Skeletal muscle satellite cell (primary cell): ENCODE measurements around the gene DUOXA2.

Experiments
- H3K27me3 ChIP-seq: 2 replicates; pipeline ENCODE4 v1.7.0; 2013; ENCODE audit warnings: low read length; ENCODE audit not compliant: control insufficient read depth, insufficient read depth
- H3K36me3 ChIP-seq: 2 replicates; pipeline ENCODE4 v1.7.0; 2013; ENCODE audit warnings: mild to moderate bottlenecking, control low read depth, low read length; ENCODE audit not compliant: insufficient read depth
- H3K4me1 ChIP-seq: 2 replicates; pipeline ENCODE4 v1.7.0; 2013; ENCODE audit warnings: low read length; ENCODE audit not compliant: control insufficient read depth, insufficient read depth
- H3K4me2 ChIP-seq: 2 replicates; pipeline ENCODE4 v1.7.0; 2013; ENCODE audit warnings: mild to moderate bottlenecking, low read length
- H3K4me3 ChIP-seq: 2 replicates; pipeline ENCODE4 v1.7.0; 2013; ENCODE audit warnings: low read length
- H3K9ac ChIP-seq: 2 replicates; pipeline ENCODE4 v1.7.0; 2013; ENCODE audit warnings: mild to moderate bottlenecking, low read depth, low read length, moderate library complexity
- H3K9me3 ChIP-seq: replicated peaks from 2 replicates; pipeline ENCODE4 v1.7.0; 2013; ENCODE audit warnings: mild to moderate bottlenecking, control low read depth, low read length

Gene DUOXA2

DNA sequence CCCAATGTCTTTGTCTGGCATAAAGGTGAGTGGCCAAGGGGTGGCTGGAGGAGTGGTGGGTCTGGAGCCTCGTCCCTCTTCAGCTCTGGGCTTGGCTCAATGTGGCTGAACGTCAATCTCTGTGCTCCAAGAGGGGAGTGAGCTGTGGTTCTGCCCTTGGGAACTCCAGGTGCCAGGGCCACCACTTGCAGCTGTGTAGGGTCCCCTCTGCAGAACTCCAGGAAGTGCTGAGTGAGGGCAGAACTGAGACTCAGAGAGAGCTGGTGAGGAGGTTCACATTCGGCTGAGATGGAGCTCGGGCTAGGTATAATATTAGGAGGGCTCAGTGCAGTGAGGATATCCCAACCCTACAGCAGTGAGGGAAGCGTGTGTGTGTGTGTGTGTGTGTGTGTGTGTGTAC is 27.3 kb downstream of the DUOXA2 start:
- Histone ChIP-seq H3K4me1 (no peaks in the 10 kb centered on the region), H3K4me2 (no peak overlapping the region), H3K9ac (no peak overlapping the region), H3K36me3 (no peaks in the 10 kb centered on the region), H3K27me3 (peaks cover 20% of the 10 kb centered on the region), H3K4me3 (no peak overlapping the region), H3K9me3 (no peaks in the 10 kb centered on the region)

DNA sequence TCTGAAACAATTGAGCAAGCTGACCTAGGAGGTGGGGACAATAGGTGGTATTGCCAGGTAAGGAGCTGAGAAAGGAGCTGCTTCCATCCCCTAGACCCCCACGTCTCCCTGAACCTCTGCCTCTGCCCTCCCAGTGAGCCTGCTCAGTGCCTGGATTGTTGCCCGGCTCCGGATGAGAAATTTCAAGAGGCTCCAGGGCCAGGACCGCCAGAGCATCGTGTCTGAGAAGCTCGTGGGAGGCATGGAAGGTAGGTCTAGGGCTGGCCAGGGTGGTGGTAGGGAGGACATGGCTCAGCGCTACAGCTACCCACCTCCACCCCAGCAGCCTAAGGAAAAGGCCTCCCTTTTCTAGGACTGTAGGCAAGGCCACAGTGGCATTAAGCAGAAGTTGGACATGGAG is 28.9 kb downstream of the DUOXA2 start:
- Histone ChIP-seq H3K36me3 (no peaks in the 10 kb centered on the region), H3K9me3 (no peaks in the 10 kb centered on the region), H3K4me1 (peaks cover 2% of the 10 kb centered on the region), H3K4me3 (no peak overlapping the region), H3K9ac (no peak overlapping the region), H3K4me2 (no peak overlapping the region), H3K27me3 (peaks cover 9% of the 10 kb centered on the region)

DNA sequence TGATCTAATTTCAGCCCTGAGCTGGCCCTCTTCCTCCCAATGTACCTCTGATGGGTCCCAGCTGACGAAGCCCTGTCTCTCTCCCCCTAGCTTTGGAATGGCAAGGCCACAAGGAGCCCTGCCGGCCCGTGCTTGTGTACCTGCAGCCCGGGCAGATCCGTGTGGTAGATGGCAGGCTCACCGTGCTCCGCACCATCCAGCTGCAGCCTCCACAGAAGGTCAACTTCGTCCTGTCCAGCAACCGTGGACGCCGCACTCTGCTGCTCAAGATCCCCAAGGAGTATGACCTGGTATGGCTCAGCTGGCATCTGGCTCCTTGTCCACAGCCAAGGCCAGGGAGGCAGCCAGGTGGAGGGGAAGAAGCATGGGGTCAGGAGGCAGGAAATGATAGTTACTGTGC is 29.8 kb downstream of the DUOXA2 start:
- Histone ChIP-seq H3K27me3 (peaks cover 3% of the 10 kb centered on the region), H3K9ac (no peak overlapping the region), H3K4me2 (no peak overlapping the region), H3K36me3 (no peaks in the 10 kb centered on the region), H3K9me3 (no peaks in the 10 kb centered on the region), H3K4me1 (peaks cover 11% of the 10 kb centered on the region), H3K4me3 (no peak overlapping the region)

DNA sequence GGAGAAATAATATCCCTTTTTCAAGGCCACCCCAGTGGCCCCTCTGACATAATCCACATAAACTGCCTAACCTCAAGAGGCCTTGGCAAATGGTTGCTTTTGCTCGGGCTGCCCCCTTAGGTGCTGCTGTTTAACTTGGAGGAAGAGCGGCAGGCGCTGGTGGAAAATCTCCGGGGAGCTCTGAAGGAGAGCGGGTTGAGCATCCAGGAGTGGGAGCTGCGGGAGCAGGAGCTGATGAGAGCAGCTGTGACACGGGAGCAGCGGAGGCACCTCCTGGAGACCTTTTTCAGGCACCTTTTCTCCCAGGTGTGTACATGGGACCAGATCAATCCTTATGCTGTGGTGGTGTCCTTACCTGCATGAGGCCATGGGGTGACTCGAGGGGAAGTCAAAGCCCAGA is 30.6 kb downstream of the DUOXA2 start:
- Histone ChIP-seq H3K4me3 (no peak overlapping the region), H3K36me3 (no peaks in the 10 kb centered on the region), H3K9ac (no peak overlapping the region), H3K27me3 (no peaks in the 10 kb centered on the region), H3K4me1 (peaks cover 13% of the 10 kb centered on the region), H3K4me2 (no peak overlapping the region), H3K9me3 (no peaks in the 10 kb centered on the region)

DNA sequence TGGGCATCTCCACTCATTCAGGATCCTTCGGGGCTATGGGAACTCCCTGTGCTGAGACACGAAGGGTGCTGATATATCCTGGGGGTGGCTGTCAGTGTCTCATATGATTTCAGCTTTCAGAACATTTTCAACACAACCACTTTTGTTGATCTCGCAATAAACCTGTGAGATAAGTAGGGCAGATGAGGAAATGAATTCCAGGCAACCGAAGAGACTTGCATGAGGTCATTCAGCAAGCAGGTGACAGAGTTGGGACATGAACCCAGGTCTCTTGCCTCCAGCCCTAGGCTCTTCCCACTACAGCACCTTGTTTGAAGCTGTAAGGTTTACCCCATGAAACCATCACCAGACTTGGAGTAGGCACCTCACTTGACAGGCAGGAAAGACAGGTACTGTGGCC is 32.3 kb downstream of the DUOXA2 start:
- Histone ChIP-seq H3K9me3 (no peaks in the 10 kb centered on the region), H3K9ac (no peak overlapping the region), H3K4me1 (peaks cover 13% of the 10 kb centered on the region), H3K4me2 (no peak overlapping the region), H3K27me3 (no peaks in the 10 kb centered on the region), H3K4me3 (no peak overlapping the region), H3K36me3 (no peaks in the 10 kb centered on the region)

DNA sequence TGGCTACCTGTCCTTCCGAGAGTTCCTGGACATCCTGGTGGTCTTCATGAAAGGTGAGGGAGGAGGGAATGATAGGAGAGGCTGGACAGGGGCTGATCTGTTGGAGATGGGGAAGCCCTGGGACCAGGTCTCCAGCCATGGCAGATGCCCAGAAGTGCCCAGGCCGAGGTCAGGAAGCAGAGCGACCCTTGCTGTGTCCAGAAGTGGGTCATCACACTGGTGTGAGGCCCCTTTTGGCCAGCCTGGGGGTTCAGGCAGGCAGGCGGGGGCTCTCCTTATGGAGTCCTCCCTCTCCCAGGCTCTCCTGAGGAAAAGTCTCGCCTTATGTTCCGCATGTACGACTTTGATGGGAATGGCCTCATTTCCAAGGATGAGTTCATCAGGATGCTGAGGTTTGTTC is 33.5 kb downstream of the DUOXA2 start:
- Histone ChIP-seq H3K27me3 (no peaks in the 10 kb centered on the region), H3K36me3 (no peaks in the 10 kb centered on the region), H3K9me3 (no peaks in the 10 kb centered on the region), H3K4me2 (no peak overlapping the region), H3K4me3 (no peak overlapping the region), H3K9ac (no peak overlapping the region), H3K4me1 (peaks cover 13% of the 10 kb centered on the region)

GRCh38 chr15:45148076-45149059 is 34.2 kb downstream of the DUOXA2 start:
- Histone ChIP-seq H3K36me3 (no peaks in the 10 kb centered on the region), H3K4me2 (no peak overlapping the region), H3K27me3 (no peaks in the 10 kb centered on the region), H3K9me3 (no peaks in the 10 kb centered on the region), H3K9ac (no peak overlapping the region), H3K4me1 (peaks cover 13% of the 10 kb centered on the region), H3K4me3 (no peak overlapping the region)

DNA sequence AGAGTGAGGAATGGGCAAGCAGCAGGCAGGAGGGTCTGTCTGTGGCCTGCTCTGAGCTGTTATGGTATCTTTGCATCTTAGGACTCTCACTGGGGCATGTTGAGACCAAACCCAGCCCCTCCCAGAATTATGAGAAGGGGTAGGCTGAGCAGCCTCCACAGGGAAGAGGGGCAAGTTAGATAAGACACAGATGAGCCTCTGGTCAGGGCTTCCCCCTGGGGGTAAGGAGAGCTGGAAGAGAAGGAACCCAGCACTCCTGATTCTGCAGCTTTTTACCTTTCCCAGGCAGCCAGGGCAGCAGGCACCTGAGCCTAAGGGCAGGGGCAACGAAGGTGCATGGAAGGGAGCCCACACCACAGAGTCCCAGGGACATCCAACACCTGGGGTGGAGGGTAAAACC is 34.9 kb downstream of the DUOXA2 start:
- no peak overlapping the region for H3K4me3 ChIP-seq
- H3K4me1 ChIP-seq: peaks cover 13% of the 10 kb centered on the region
- no peak overlapping the region for H3K4me2 ChIP-seq

DNA sequence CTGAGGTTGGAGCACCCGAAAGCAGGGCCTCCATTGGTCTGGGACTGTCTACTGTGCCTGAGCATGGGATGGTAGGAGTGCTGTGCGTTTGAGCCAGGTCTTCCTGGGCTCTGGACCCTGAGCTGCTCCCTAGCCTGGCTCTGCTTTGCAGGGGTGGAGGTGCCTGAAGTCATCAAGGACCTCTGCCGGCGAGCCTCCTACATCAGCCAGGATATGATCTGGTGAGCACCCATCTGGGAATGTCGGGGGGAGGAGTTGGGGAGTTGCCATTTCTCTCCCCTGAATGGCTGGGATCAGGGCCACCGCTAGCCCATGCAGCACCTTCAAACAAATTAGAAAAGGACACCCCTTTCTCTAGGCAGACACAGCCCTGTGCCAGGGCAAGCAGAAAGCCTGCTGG is 36.4 kb downstream of the DUOXA2 start:
- no peaks in the 10 kb centered on the region for H3K27me3 ChIP-seq
- no peak overlapping the region for H3K4me3 ChIP-seq
- peaks cover 13% of the 10 kb centered on the region for H3K4me1 ChIP-seq
- H3K9ac ChIP-seq: no peak overlapping the region
- H3K36me3 ChIP-seq: no peaks in the 10 kb centered on the region
- H3K9me3 ChIP-seq: no peaks in the 10 kb centered on the region
- no peak overlapping the region for H3K4me2 ChIP-seq

More for the DNA sequence above, 34.9 kb downstream of the DUOXA2 start:
- H3K36me3 ChIP-seq: no peaks in the 10 kb centered on the region
- no peaks in the 10 kb centered on the region for H3K27me3 ChIP-seq
- H3K9me3 ChIP-seq: no peaks in the 10 kb centered on the region
- H3K9ac ChIP-seq: no peak overlapping the region

GRCh38 chr15:45150997-45151396 is 36.9 kb downstream of the DUOXA2 start:
- H3K9me3 ChIP-seq: no peaks in the 10 kb centered on the region
- H3K36me3 ChIP-seq: no peaks in the 10 kb centered on the region
- no peaks in the 10 kb centered on the region for H3K27me3 ChIP-seq
- no peak overlapping the region for H3K4me3 ChIP-seq
- H3K4me2 ChIP-seq: no peak overlapping the region
- H3K9ac ChIP-seq: no peak overlapping the region
- H3K4me1 ChIP-seq: peaks cover 13% of the 10 kb centered on the region

GRCh38 chr15:45151998-45152828 is 38.1 kb downstream of the DUOXA2 start:
- Histone ChIP-seq H3K4me2 (no peak overlapping the region), H3K36me3 (no peaks in the 10 kb centered on the region), H3K9me3 (no peaks in the 10 kb centered on the region), H3K9ac (no peak overlapping the region), H3K27me3 (no peaks in the 10 kb centered on the region), H3K4me1 (peaks cover 13% of the 10 kb centered on the region), H3K4me3 (no peak overlapping the region)
